Esophagus squamous epithelium (tissue), 5 donors: Measurements from ENCODE around the gene SMIM38. TPM values are rescaled to one million over a fixed set of nuclear protein-coding genes. Genes with fewer than 3 reads are reported as not detected.

ENCODE experiments used
- DNase-seq: peaks from one replicate; lab custom pipeline; 2025; lab: John Stamatoyannopoulos, UW
- H3K27ac ChIP-seq, 4 donors: fragments of 200-600 bp; sonication (generic); one replicate each; pipeline ENCODE4 v1.5.1; 2016 to 2019; ENCODE audit warnings: mild to moderate bottlenecking in 1 of 4
- H3K27me3 ChIP-seq, 4 donors: fragments of 200-600 bp; sonication (generic); 1 replicate in 3 of 4; 2 replicates in 1 of 4; pipeline versions ENCODE4 v1.5.1 to v1.6.0; 2017 to 2021; ENCODE audit warnings: antibody characterized with exemption in 1 of 4
- H3K36me3 ChIP-seq, 3 donors: fragments of 200-600 bp; sonication (generic); one replicate each; pipeline ENCODE4 v1.5.1; 2016 to 2019
- H3K4me1 ChIP-seq, 3 donors: fragments of 200-600 bp; sonication (generic); one replicate each; pipeline ENCODE4 v1.5.1; 2017 to 2019
- H3K4me3 ChIP-seq, 4 donors: fragments of 200-600 bp; sonication (generic); 1 replicate in 3 of 4; 2 replicates in 1 of 4; pipeline ENCODE4 v1.5.1; 2016 to 2019; ENCODE audit warnings: mild to moderate bottlenecking in 2 of 4, moderate library complexity in 1 of 4
- H3K9me3 ChIP-seq, 3 donors: fragments of 200-600 bp; sonication (generic); one replicate each; pipeline ENCODE4 v1.5.1; 2016 to 2019
- CTCF ChIP-seq, 6 experiments: fragments of 450-650 bp in 4 of 6; fragments of 200-600 bp in 2 of 6; sonication (generic) in 2 of 6; IDR thresholded peaks; one replicate each; pipeline ENCODE4 v1.5.1; 2016 to 2019; ENCODE audit warnings: antibody characterized with exemption in 6 of 6, mild to moderate bottlenecking in 4 of 6, moderate library complexity in 4 of 6
- POLR2A ChIP-seq, 4 donors: fragments of 450-650 bp; IDR thresholded peaks; one replicate each; pipeline ENCODE4 v1.6.1; 2017; ENCODE audit warnings: antibody characterized with exemption in 4 of 4, mild to moderate bottlenecking in 4 of 4, moderate library complexity in 3 of 4
- WGBS, 2 donors: methylation state at CpG; one replicate each; pipeline ENCODE4 v1.1.5; 2018; 5-methylcytosine and 5-hydroxymethylcytosine counted together
- intact Hi-C: fragments of 100-400 bp; cut with DNase I; formaldehyde crosslinking; loops from one replicate; pipeline ENCODE4 v1.15.0; 2022
- total RNA-seq, 4 donors: library from RNA; depleted of rRNA; stranded (reverse); fragments of >200 nt; gene quantifications; one replicate each; pipeline ENCODE4 v1.1.0, GENCODE V29; 2016
- donor health status: DM: yes; HTN: yes; CAD: no.

Gene SMIM38
- total RNA-seq, 4 donors from 2014 or later: 0.15 to 0.19 TPM; not detected in 2

- H3K27ac ChIP-seq: no peak overlapping the region
- H3K9me3 ChIP-seq: no peaks in the 10 kb centered on the region
- peaks cover 0 to 16% (median 0%) of the 10 kb centered on the region in 4 donors for H3K27me3 ChIP-seq
- TF ChIP-seq CTCF (IDR thresholded peaks at IDR 0.05) (no peak), POLR2A (IDR thresholded peaks at IDR 0.05) (no peak)
- no peak for DNase-seq
- intact Hi-C loops: no loop called here
- H3K4me1 ChIP-seq: peaks cover 7 to 13% (median 8%) of the 10 kb centered on the region in 3 donors
- H3K4me3 ChIP-seq: no peak overlapping the region
- 79 to 82% methylated on average over 8 of the region's 10 CpGs for WGBS, 2 donors
- H3K36me3 ChIP-seq: no peaks in the 10 kb centered on the region
These were observed 11.6 kb downstream of the SMIM38 start for GRCh38 chr11:69167130-69167915.

GRCh38 chr11:69167916-69168691, 12.4 kb downstream of the SMIM38 start:
- intact Hi-C loops: no loop called here
- TF ChIP-seq POLR2A (IDR thresholded peaks at IDR 0.05): no peak
- no peak for DNase-seq
- Histone ChIP-seq H3K36me3 (no peaks in the 10 kb centered on the region), H3K4me1 (peaks cover 7 to 13% (median 8%) of the 10 kb centered on the region in 3 donors), H3K4me3 (no peak overlapping the region), H3K9me3 (no peaks in the 10 kb centered on the region), H3K27ac (no peak overlapping the region), H3K27me3 (peaks cover 0 to 16% (median 0%) of the 10 kb centered on the region in 4 donors)
- 66 to 68% methylated on average over 7 to 8 of the region's 9 CpGs for WGBS, 2 donors

GRCh38 chr11:69169479-69169878, 13.7 kb downstream of the SMIM38 start:
- no peak for TF ChIP-seq CTCF (IDR thresholded peaks at IDR 0.05)
- no peak for TF ChIP-seq POLR2A (IDR thresholded peaks at IDR 0.05)
- Histone ChIP-seq H3K27me3 (peaks cover 0 to 16% (median 0%) of the 10 kb centered on the region in 4 donors), H3K9me3 (no peaks in the 10 kb centered on the region), H3K36me3 (no peaks in the 10 kb centered on the region), H3K4me1 (peaks cover 7 to 21% (median 8%) of the 10 kb centered on the region in 3 donors), H3K4me3 (no peak overlapping the region), H3K27ac (no peak overlapping the region)
- DNase-seq: no peak
- intact Hi-C loops: no loop called here
- 98 to 100% methylated on average over 3 of the region's 3 CpGs for WGBS, 2 donors

- TF ChIP-seq CTCF (IDR thresholded peaks at IDR 0.05) (no peak), POLR2A (IDR thresholded peaks at IDR 0.05) (no peak)
- intact Hi-C loops: no loop called here
- H3K4me1 ChIP-seq: peaks cover 7 to 31% (median 11%) of the 10 kb centered on the region in 3 donors
- H3K4me3 ChIP-seq: no peak overlapping the region
- peaks cover 0 to 10% (median 0%) of the 10 kb centered on the region in 3 donors for H3K9me3 ChIP-seq
- H3K27me3 ChIP-seq: peaks cover 0 to 16% (median 0%) of the 10 kb centered on the region in 4 donors
- H3K27ac ChIP-seq: no peak overlapping the region
- H3K36me3 ChIP-seq: no peaks in the 10 kb centered on the region
- no peak for DNase-seq
- WGBS, 2 donors: 74 to 77% methylated on average over 3 to 4 of the region's 6 CpGs
These were observed 15.0 kb downstream of the SMIM38 start for GRCh38 chr11:69170704-69171103.

GRCh38 chr11:69171476-69172240, 15.9 kb downstream of the SMIM38 start:
- WGBS, 2 donors: 84 to 90% methylated on average over 4 to 6 of the region's 6 CpGs
- peaks cover 0 to 9% (median 0%) of the 10 kb centered on the region in 4 donors for H3K27me3 ChIP-seq
- no peak overlapping the region for H3K27ac ChIP-seq
- DNase-seq: no peak
- H3K9me3 ChIP-seq: peaks cover 0 to 10% (median 0%) of the 10 kb centered on the region in 3 donors
- no peaks in the 10 kb centered on the region for H3K36me3 ChIP-seq
- H3K4me1 ChIP-seq: peaks cover 1 to 24% (median 5%) of the 10 kb centered on the region in 3 donors
- no peak overlapping the region for H3K4me3 ChIP-seq
- no peak for TF ChIP-seq CTCF (IDR thresholded peaks at IDR 0.05)
- intact Hi-C loops: no loop called here
